HK-2 (cell line): ENCODE measurements around the gene LAT.
"Not testable (repeated sequence)": the region's sequence is repeated elsewhere in the genome, so short reads cannot be mapped to it uniquely, and the experiment has no call there.

Experiments used
- DNase-seq: peaks from one replicate; pipeline ENCODE4 v3.0.0-alpha.2; 2018; ENCODE audit not compliant: unreplicated experiment

The LAT gene

GRCh38 chr16:28984619-28985135 lies at the start of gene LAT:
Gene LAT (plus strand): TSS chr16:28985052. CDS start chr16:28985418, 366 bp downstream.
- DNase-seq, result peak; percentile 87

GRCh38 chr16:28935346-28935745 lies 49.5 kb upstream of the LAT start:
- DNase-seq, result no peak

GRCh38 chr16:28935924-28936783 lies 48.7 kb upstream of the LAT start:
- no peak for DNase-seq

GRCh38 chr16:28936784-28937155 lies 48.1 kb upstream of the LAT start:
- no peak for DNase-seq

GRCh38 chr16:28937222-28937876 lies 47.5 kb upstream of the LAT start:
- no peak for DNase-seq

- DNase-seq, result no peak
Measured at GRCh38 chr16:28938721-28939120, 46.1 kb upstream of the LAT start.

GRCh38 chr16:28939825-28940224 lies 45.0 kb upstream of the LAT start:
- not testable (repeated sequence) for DNase-seq

- DNase-seq, result no peak
Measured at GRCh38 chr16:28943281-28943680, 41.6 kb upstream of the LAT start.

GRCh38 chr16:28946681-28947080 lies 38.2 kb upstream of the LAT start:
- DNase-seq, result no peak

- DNase-seq, result peak; percentile 97
Measured at GRCh38 chr16:28950648-28951409, 34.0 kb upstream of the LAT start, which contains the start of gene NFATC2IP. Gene NFATC2IP (plus strand): TSS chr16:28950937. CDS start chr16:28951012, 75 bp downstream.

- peak; percentile 4 for DNase-seq
Measured at GRCh38 chr16:28951410-28951943, 33.4 kb upstream of the LAT start.

- no peak for DNase-seq
Measured at GRCh38 chr16:28958216-28958615, 26.6 kb upstream of the LAT start.

- DNase-seq, result no peak
Measured at GRCh38 chr16:28958836-28959235, 26.0 kb upstream of the LAT start.

- no peak for DNase-seq
Measured at GRCh38 chr16:28964072-28964471, 20.8 kb upstream of the LAT start.

- DNase-seq, result no peak
Measured at GRCh38 chr16:28964496-28964895, 20.4 kb upstream of the LAT start.

- DNase-seq, result no peak
Measured at GRCh38 chr16:28967156-28967555, 17.7 kb upstream of the LAT start.

GRCh38 chr16:28969696-28970095 lies 15.2 kb upstream of the LAT start:
- not testable (repeated sequence) for DNase-seq

GRCh38 chr16:28974007-28974436 lies 10.8 kb upstream of the LAT start:
- DNase-seq, result peak; percentile 51

GRCh38 chr16:28974437-28975157 lies 10.3 kb upstream of the LAT start, which contains the start of gene SPNS1:
Gene SPNS1 (plus strand): TSS chr16:28974778. CDS start chr16:28975152, 374 bp downstream.
- peak; percentile 93 for DNase-seq

- peak; percentile 26 for DNase-seq
Measured at GRCh38 chr16:28975158-28975599, 9.7 kb upstream of the LAT start.
